ENCODE data around the gene AOPEP. TPM values are rescaled to one million over a fixed set of nuclear protein-coding genes. Genes with fewer than 3 reads are reported as not detected.

Gene AOPEP
- total and polyA plus RNA-seq, 10 donors, result 14.8 to 86.1 (median 51.3) TPM

GRCh38 chr9:95009459-95009858 is 283.0 kb downstream of the AOPEP start:
- peaks cover 0 to 14% (median 0%) of the 10 kb centered on the region in 6 donors for H3K36me3 ChIP-seq
- DNase-seq, result no peak
- no peak overlapping the region for H3K4me3 ChIP-seq
- WGBS, 5 donors, result 87 to 92% (median 91%) methylated on average over 5 of the region's 5 CpGs
- intact Hi-C loops (cut with DNase I; ENCODE audit: low total_unique reads), result no loop called here
- no peak for TF ChIP-seq POLR2A (IDR thresholded peaks at IDR 0.05)
- no peak for TF ChIP-seq POLR2AphosphoS5 (IDR thresholded peaks at IDR 0.05)
- TF ChIP-seq, protein P1, sequence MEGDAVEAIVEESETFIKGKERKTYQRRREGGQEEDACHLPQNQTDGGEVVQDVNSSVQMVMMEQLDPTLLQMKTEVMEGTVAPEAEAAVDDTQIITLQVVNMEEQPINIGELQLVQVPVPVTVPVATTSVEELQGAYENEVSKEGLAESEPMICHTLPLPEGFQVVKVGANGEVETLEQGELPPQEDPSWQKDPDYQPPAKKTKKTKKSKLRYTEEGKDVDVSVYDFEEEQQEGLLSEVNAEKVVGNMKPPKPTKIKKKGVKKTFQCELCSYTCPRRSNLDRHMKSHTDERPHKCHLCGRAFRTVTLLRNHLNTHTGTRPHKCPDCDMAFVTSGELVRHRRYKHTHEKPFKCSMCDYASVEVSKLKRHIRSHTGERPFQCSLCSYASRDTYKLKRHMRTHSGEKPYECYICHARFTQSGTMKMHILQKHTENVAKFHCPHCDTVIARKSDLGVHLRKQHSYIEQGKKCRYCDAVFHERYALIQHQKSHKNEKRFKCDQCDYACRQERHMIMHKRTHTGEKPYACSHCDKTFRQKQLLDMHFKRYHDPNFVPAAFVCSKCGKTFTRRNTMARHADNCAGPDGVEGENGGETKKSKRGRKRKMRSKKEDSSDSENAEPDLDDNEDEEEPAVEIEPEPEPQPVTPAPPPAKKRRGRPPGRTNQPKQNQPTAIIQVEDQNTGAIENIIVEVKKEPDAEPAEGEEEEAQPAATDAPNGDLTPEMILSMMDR (IDR thresholded peaks at IDR 0.05 in 8 of 11, conservative IDR thresholded peaks at IDR 0.05 in 3 of 11), result no peak
- peaks cover 0 to 17% (median 0%) of the 10 kb centered on the region in 7 donors for H3K27me3 ChIP-seq (replicated peaks in 1 of 7)
- H3K4me1 ChIP-seq, result peaks cover 0 to 40% (median 10%) of the 10 kb centered on the region in 6 donors
- H3K27ac ChIP-seq, result peak overlapping the region in 5 of 8 donors; percentile 30 to 97 (median 91)
- H3K9me3 ChIP-seq, result no peaks in the 10 kb centered on the region

GRCh38 chr9:95010431-95010838 is 283.9 kb downstream of the AOPEP start:
- peak overlapping the region in 5 of 8 donors; percentile 15 to 97 (median 24) for H3K27ac ChIP-seq
- H3K27me3 ChIP-seq (replicated peaks in 1 of 7), result peaks cover 0 to 10% (median 0%) of the 10 kb centered on the region in 7 donors
- intact Hi-C loops (cut with DNase I; ENCODE audit: low total_unique reads), result no loop called here
- H3K4me1 ChIP-seq, result peaks cover 0 to 37% (median 8%) of the 10 kb centered on the region in 6 donors
- H3K4me3 ChIP-seq, result no peak overlapping the region
- WGBS, 5 donors, result 82 to 89% (median 86%) methylated on average over 5 of the region's 5 CpGs
- TF ChIP-seq, protein P1 (IDR thresholded peaks at IDR 0.05 in 8 of 11, conservative IDR thresholded peaks at IDR 0.05 in 3 of 11), result no peak
- TF ChIP-seq POLR2AphosphoS5 (IDR thresholded peaks at IDR 0.05), result no peak
- no peak for TF ChIP-seq POLR2A (IDR thresholded peaks at IDR 0.05)
- H3K36me3 ChIP-seq, result peaks cover 0 to 16% (median 0%) of the 10 kb centered on the region in 6 donors
- no peak for DNase-seq
- no peaks in the 10 kb centered on the region for H3K9me3 ChIP-seq

DNA sequence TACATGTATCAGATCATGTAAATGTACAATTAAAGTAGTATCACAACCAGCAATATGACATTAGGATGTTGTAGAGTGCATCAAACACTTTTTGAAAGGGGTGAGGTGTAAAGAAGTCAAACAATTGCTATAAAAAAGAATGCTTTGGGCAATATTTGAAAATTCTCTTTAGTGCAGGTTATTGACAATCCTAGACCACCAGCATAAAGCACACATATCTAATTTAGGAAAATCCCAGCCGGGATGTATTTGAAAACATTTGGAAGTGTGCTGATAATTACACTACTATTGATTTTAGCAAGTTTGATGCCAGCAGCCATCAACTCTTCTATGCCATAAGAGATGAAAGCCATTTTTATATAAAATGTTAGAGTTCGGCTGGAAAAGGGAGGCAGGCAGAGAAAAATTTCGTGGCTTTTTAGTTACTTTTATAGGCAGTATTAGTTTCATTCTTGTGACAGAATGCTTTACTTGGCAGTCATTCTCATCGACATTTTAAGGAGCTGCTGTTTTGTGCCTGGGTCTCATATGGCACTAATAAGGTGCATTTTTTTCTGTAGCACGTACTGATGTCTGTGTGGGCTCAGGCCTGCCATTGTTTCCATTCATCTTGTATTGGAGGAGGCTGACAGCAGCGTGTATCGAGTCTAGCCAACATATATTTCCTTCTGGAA is 285.7 kb downstream of the AOPEP start:
- peaks cover 0 to 34% (median 6%) of the 10 kb centered on the region in 6 donors for H3K4me1 ChIP-seq
- H3K27me3 ChIP-seq (replicated peaks in 1 of 7), result no peaks in the 10 kb centered on the region
- TF ChIP-seq, protein P1 (IDR thresholded peaks at IDR 0.05 in 8 of 11, conservative IDR thresholded peaks at IDR 0.05 in 3 of 11), result no peak
- TF ChIP-seq POLR2AphosphoS5 (IDR thresholded peaks at IDR 0.05) (no peak), POLR2A (IDR thresholded peaks at IDR 0.05) (no peak)
- H3K36me3 ChIP-seq, result peaks cover 0 to 34% (median 4%) of the 10 kb centered on the region in 6 donors
- 71 to 84% (median 79%) methylated on average over 7 of the region's 7 CpGs for WGBS, 5 donors
- peak overlapping the region in 1 of 8 donors; percentile 46 for H3K27ac ChIP-seq
- no peak overlapping the region for H3K4me3 ChIP-seq
- intact Hi-C loops (cut with DNase I; ENCODE audit: low total_unique reads), result no loop called here
- H3K9me3 ChIP-seq, result no peaks in the 10 kb centered on the region
- DNase-seq, result no peak

DNA sequence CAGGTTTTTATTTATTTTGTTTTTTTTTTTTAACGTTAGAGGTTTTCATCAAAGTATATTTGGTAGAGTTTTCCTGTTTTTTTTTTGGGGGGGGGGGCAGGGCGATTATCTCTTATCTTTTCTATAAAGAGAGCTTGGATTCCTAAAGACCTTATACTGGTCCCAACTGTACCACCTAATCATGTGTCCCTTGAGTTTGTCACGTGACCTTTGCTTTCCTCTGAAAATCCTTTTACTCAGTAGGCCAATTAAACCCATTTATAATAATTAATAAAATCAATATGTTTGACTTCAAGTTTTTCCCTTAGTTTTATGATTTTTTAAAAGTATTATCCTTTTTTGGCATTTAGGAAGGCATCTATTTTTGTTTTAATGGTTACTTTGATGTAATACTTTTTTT is 286.4 kb downstream of the AOPEP start:
- Histone ChIP-seq H3K27ac (no peak overlapping the region), H3K4me1 (peaks cover 0 to 32% (median 9%) of the 10 kb centered on the region in 6 donors), H3K4me3 (no peak overlapping the region), H3K27me3 (replicated peaks in 1 of 7) (no peaks in the 10 kb centered on the region), H3K9me3 (no peaks in the 10 kb centered on the region), H3K36me3 (peaks cover 0 to 38% (median 4%) of the 10 kb centered on the region in 6 donors)
- 84 to 92% (median 87%) methylated on average over 3 of the region's 3 CpGs for WGBS, 5 donors
- no peak for DNase-seq
- intact Hi-C loops (cut with DNase I; ENCODE audit: low total_unique reads), result no loop called here
- TF ChIP-seq POLR2A (IDR thresholded peaks at IDR 0.05) (no peak), POLR2AphosphoS5 (IDR thresholded peaks at IDR 0.05) (no peak)
- TF ChIP-seq, protein P1 (IDR thresholded peaks at IDR 0.05 in 8 of 11, conservative IDR thresholded peaks at IDR 0.05 in 3 of 11), result no peak

Data from spleen (tissue), 11 donors.